Effector memory CD8-positive, alpha-beta T cell (primary cell): ENCODE data around the gene PDCD1.
A peak's percentile ranks its signal among the peaks of the same experiment; 100 is the strongest.
"Not testable (repeated sequence)": the region's sequence is repeated elsewhere in the genome, so short reads cannot be mapped to it uniquely, and the experiment has no call there.

Experiments used
- ATAC-seq: fragments of 150-1000 bp; cut with Tn5 transposase; replicated peaks from 2 replicates; pipeline ENCODE4 v1.10.0; 2021; ENCODE audit warnings: mild to moderate bottlenecking, moderate library complexity
- DNase-seq, 3 experiments: peaks; one replicate each; pipeline ENCODE4 v3.0.0; 2021
- H3K27ac Mint-ChIP-seq, 2 donors: one replicate each; pipeline ENCODE4 v1.8.0; 2022; ENCODE audit warnings: mild to moderate bottlenecking in 2 of 2, mixed read lengths in 2 of 2, moderate library complexity in 2 of 2
- H3K27me3 Mint-ChIP-seq, 2 donors: one replicate each; pipeline ENCODE4 v1.8.0; 2022; ENCODE audit warnings: mixed read lengths in 2 of 2
- H3K36me3 Mint-ChIP-seq: one replicate; pipeline ENCODE4 v1.8.0; 2022; ENCODE audit warnings: mild to moderate bottlenecking, moderate library complexity, mixed read lengths; ENCODE audit not compliant: insufficient read depth
- H3K4me1 Mint-ChIP-seq, 2 donors: one replicate each; pipeline ENCODE4 v1.8.0; 2022; ENCODE audit warnings: low read depth in 2 of 2, mixed read lengths in 2 of 2
- H3K4me3 Mint-ChIP-seq, 2 donors: one replicate each; pipeline ENCODE4 v1.8.0; 2022; ENCODE audit warnings: mild to moderate bottlenecking in 2 of 2, mixed read lengths in 2 of 2, moderate library complexity in 2 of 2
- H3K9me3 Mint-ChIP-seq, 2 donors: one replicate each; pipeline ENCODE4 v1.8.0; 2022; ENCODE audit warnings: mixed read lengths in 2 of 2

The PDCD1 gene

DNA sequence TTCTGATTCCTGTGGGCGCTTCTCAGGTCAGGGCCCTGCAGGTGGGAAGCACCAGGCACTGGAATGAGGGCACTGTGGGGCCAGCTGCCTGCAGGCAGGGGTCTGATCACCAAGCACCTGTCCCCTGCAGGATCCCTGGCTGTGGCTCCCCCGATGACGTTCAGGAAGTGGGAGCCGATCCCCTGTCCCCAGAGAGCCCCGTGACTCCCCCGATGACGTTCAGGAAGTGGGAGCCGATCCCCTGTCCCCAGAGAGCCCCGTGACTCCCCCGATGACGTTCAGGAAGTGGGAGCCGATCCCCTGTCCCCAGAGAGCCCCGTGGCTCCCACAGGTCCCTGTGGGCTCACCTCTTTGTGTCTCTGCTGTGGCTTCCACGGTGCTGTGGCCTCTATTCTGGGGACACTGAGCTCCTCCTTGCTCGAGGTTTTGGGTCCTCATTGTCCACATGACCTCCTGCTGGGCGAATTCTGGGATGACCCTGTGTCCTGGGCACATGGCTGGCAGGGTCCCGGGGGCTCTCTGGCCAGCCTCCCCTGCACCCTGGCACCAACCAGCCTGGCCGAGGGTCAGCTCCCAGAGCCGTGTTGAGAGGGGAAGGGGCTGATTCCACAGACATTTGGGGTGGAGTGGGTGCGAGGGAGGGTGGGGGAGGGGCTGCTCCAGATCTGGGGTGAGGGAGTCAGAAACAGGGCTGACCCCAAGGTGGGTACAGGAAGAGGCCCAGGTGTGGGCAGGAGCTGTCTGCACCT lies 44.9 kb downstream of the PDCD1 start:
- no peaks in the 10 kb centered on the region for H3K9me3 Mint-ChIP-seq
- H3K27ac Mint-ChIP-seq = peak overlapping the region in 1 of 2 donors; percentile 12
- H3K27me3 Mint-ChIP-seq = no peaks in the 10 kb centered on the region
- peak overlapping the region in 1 of 2 donors; percentile 17 for H3K4me3 Mint-ChIP-seq
- ATAC-seq (peak; percentile 87), DNase-seq (peak in 2 of 3 experiments; percentile 30 to 32)
- peaks cover 8% of the 10 kb centered on the region for H3K36me3 Mint-ChIP-seq
- H3K4me1 Mint-ChIP-seq = peaks cover 3 to 16% of the 10 kb centered on the region in 2 donors

DNA sequence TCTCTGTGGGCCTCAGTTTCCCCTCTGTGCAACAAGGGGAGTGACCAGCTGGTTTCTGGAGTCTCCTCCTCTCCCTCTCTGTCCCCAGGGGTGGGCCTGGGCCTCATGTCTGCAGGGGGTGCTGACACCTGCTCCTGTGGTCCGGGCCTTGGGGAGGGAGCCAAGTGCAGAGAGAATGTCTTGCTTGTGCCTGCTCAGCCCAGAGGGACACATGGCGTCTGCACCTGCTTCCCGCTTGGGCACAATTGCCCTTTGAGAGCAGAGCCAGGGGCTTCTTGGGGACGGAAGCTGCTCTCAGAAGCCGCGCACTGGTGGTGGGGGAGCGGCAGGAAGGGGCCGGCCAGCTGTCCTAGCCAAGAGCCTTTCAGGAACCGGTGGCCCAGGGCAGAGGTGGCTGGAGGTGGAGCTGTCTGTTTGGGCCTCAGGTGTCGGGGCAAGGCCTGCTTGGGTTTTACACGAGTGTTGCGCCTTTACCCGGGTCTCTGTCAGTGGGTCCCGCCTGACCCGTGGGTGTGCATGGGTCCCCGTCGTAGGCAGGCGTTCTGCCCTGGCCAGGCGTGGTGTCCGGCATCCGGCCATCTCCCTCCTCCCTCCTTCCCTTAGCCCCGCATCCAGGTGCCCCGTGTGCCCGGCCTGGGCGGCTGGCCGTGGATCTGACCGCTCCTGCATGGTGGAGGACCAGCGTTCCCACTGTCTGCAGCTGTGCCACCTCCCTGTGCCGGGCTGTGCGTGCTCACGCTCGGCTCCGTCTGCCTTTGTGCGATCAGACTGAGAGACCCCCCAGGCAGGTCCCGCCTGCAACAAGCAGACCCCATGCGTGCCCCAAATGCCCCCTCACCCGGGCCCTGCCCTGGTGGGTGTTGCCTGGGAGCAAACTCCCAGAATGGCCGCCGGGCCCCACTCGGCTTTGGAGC lies 45.7 kb downstream of the PDCD1 start:
- Mint-ChIP-seq H3K9me3 (no peaks in the 10 kb centered on the region), H3K36me3 (peaks cover 10% of the 10 kb centered on the region), H3K4me3 (no peak overlapping the region), H3K27me3 (no peaks in the 10 kb centered on the region), H3K27ac (peak overlapping the region in 1 of 2 donors; percentile 12), H3K4me1 (peaks cover 3 to 16% of the 10 kb centered on the region in 2 donors)
- no peak for ATAC-seq
- DNase-seq = no peak

DNA sequence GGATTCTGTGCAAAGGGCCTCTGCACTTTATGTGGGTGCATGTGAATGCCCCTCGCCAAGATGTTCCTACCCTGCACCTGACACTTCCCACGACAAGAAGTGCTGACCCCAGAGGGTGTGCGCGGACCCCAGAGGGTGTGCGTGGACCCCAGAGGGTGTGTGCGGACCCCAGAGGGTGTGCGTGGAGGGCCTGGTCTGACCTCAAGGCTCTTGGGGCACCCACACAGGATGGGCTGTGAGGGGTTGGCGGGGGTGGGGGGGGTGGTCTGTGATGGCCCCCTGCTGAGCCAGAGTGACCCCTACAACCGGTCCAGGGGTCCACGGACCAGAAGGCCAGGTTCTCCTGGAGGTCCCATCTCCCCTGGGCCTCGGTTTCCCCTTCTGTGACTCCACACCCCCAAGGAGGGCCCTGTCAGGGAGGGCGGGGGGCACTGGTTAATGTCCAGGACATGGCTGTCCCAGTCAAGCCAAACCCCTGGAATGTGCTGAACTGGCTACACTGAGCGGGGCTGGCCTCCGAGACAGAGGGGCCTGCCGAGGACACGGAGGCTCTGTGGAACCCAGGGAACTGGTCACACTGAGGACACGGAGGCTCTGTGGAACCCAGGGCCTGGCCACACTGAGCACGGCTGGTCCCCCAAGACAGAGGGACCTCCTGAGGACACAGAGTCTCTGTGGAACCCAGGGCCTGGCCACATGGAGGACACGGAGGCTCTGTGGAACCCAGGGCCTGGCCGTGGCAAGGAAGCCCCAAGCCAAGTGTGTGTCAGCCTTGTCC lies 46.6 kb downstream of the PDCD1 start:
- Mint-ChIP-seq H3K27ac (peak overlapping the region in 1 of 2 donors; percentile 44), H3K27me3 (no peaks in the 10 kb centered on the region), H3K36me3 (peaks cover 10% of the 10 kb centered on the region), H3K4me1 (peaks cover 0 to 11% of the 10 kb centered on the region in 2 donors), H3K9me3 (no peaks in the 10 kb centered on the region), H3K4me3 (no peak overlapping the region)
- ATAC-seq (no peak), DNase-seq (no peak)

DNA sequence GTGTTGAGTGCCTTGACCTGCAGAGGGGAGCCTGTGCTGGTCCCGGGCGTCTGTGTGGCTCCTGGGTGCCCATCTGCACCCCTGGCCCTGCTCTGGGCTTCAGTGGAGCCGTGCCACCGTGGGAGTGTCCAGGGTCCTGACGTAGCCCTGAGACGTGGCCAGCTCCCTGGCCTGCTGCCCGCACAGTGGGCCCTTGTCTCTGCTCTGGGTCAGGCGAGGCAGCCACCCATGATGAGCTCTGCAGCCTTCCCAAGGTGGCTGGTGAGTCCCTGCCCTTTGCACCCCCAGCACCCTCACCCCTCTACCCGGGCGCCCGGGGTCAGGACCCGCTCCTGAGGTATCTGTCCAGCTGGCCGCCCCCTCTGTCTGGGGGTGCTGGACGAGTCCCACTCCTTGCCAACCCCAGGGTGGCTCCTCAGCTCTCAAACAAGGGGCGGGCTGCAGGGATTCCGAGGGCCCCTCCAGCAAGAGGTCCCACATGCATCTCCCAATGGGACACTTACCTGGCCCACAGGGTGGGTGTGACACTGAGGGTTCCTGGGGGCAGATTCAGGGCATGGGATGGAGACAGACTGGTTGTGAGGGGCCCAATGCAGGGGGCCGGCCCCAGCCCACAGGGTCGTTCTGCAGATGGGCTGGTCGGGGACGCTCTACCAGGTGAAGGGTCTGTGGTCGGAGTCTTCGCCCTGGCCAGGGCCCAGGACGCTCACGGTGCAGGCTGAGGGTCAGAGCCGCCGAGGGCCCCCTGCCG lies 47.3 kb downstream of the PDCD1 start:
- Mint-ChIP-seq H3K27me3 (no peaks in the 10 kb centered on the region), H3K27ac (peak overlapping the region in 1 of 2 donors; percentile 44), H3K36me3 (peaks cover 10% of the 10 kb centered on the region), H3K4me1 (peaks cover 0 to 11% of the 10 kb centered on the region in 2 donors), H3K4me3 (no peak overlapping the region), H3K9me3 (no peaks in the 10 kb centered on the region)
- DNase-seq (no peak), ATAC-seq (no peak)

DNA sequence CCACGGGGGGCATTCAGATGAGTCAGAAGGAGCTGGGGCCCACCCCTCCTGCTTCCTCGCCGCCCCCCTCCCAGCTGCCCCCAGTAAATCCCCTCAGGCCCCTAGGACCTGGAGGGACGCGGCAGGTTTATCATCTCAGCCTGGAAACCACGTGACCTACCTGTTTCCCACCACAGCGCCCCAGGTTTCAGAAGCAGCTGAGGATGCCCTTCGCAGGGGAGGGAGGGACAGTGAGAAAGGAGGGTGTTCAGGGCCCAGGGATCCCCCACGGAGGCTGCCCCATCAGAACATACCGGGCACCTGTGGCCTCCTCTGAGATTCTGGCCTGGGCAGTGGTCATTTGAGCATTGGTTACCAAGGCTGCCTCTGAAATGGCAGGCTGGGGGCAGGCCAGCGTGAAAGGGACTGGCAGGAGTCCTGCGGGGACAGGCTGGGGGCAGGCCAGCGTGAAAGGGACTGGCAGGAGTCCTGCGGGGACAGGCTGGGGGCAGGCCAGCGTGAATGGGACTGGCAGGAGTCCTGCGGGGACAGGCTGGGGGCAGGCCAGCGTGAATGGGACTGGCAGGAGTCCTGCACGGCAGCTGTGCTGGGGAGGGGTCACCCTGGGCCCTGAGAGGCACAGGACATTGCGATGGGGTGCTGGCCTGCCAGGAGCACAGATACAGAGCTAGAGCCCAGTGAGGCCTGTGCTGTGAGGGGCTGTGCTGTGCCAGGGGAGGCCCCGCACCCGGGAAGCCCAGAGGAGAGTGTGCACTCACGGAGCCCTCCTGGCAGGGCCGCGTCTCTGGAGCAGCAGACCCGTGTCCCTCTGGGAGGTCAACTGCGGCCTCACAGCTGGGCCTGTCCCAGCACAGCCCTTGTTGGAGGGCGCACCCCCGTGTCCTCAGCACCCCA lies 48.1 kb downstream of the PDCD1 start:
- H3K27ac Mint-ChIP-seq = no peak overlapping the region
- ATAC-seq (no peak), DNase-seq (no peak)
- peaks cover 0 to 11% of the 10 kb centered on the region in 2 donors for H3K4me1 Mint-ChIP-seq
- no peaks in the 10 kb centered on the region for H3K27me3 Mint-ChIP-seq
- H3K36me3 Mint-ChIP-seq = peaks cover 7% of the 10 kb centered on the region
- H3K9me3 Mint-ChIP-seq = no peaks in the 10 kb centered on the region
- H3K4me3 Mint-ChIP-seq = no peak overlapping the region

DNA sequence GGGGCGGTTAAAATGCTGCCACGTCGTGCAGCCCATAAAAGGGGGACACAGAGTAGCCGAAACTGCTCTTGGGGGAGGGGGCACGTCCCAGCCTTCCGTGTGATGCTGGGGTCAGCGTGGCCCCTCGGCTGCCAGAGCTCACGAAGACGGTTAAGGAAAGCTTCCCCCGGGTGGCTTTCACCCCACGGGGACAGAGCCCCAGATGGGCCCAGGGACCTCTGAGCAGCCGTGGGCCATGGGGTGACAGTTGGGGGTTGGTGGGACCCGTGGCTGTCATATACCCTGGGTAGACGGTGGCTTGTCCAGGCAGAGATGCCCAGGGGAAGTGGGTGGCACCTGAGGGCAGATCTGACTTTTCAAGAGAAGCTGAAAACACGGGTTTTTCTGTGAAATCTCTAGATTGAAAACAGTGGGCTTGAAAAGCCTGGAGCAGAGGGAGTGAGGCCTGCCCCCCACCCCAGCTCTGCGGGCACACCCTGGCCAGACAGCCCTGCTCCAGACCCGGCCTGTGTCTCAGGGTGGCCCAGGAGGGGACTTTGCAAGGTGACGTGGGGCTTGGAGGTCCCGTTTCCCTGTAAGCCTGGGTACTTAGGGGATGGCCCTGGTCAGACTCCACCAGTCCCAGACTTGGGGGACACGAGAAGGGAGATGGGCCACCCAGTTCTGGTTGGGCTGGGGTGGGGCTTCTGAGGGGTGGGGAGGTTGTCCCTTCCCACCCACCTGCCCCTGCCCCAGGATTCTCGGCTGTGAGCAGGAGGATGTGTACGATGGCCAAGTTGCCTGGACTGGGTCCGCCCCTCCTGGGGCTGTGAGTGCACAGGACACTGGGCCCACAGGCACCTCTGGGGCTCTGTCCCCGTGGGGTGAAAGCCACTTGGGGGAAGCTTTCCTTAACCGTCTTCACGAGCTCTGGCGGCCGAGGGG lies 49.0 kb downstream of the PDCD1 start:
- Mint-ChIP-seq H3K27me3 (no peaks in the 10 kb centered on the region), H3K4me3 (no peak overlapping the region), H3K36me3 (peaks cover 9% of the 10 kb centered on the region), H3K9me3 (no peaks in the 10 kb centered on the region), H3K4me1 (peaks cover 3 to 13% of the 10 kb centered on the region in 2 donors), H3K27ac (peak overlapping the region in 1 of 2 donors; percentile 15)
- DNase-seq = no peak
- ATAC-seq = no peak

DNA sequence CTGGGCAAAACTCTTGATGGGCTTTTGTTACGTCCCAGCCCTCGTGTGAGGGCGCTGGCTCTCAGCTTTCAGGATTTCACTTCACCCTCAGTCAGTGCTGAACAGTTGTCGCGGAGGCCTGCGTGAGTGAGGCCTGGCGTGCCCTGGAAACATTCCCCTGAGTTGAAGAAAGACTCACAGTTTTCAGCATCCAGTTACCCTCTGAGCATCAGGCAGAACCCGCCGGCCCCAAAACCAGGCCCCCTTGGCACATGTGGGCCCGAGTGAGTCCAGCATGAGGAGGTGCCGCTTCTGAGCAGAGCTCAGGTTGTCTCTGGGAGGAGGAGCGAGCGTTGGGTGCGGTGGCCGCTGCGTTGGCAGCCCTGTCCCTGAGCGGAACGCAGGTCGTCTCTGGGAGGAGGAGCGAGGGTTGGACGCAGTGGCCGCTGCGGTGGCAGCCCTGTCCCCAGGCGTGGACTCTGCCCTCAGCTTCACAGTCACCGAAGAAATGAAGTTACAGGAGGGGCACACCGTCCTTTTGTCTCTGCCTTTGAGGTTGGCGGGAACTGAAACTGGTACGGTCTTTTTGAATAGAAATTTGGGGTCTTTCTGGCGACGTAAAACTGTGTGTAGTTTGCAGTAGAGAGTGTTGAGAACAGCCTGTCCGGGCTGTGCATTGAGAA lies 49.8 kb downstream of the PDCD1 start, which contains the start of gene NEU4:
Gene NEU4, plus strand, starts transcription at position 473 of the 662 bp plus-strand sequence. CDS start 5,292 bp downstream, outside the sequence.
- H3K36me3 Mint-ChIP-seq = peaks cover 9% of the 10 kb centered on the region
- no peaks in the 10 kb centered on the region for H3K9me3 Mint-ChIP-seq
- H3K4me3 Mint-ChIP-seq = no peak within 1 kb of the TSS
- ATAC-seq (no peak), DNase-seq (no peak)
- H3K27me3 Mint-ChIP-seq = no peaks in the 10 kb centered on the region
- peaks cover 6 to 14% of the 10 kb centered on the region in 2 donors for H3K4me1 Mint-ChIP-seq
- peak within 1 kb of the TSS in 1 of 2 donors; percentile 15 for H3K27ac Mint-ChIP-seq

DNA sequence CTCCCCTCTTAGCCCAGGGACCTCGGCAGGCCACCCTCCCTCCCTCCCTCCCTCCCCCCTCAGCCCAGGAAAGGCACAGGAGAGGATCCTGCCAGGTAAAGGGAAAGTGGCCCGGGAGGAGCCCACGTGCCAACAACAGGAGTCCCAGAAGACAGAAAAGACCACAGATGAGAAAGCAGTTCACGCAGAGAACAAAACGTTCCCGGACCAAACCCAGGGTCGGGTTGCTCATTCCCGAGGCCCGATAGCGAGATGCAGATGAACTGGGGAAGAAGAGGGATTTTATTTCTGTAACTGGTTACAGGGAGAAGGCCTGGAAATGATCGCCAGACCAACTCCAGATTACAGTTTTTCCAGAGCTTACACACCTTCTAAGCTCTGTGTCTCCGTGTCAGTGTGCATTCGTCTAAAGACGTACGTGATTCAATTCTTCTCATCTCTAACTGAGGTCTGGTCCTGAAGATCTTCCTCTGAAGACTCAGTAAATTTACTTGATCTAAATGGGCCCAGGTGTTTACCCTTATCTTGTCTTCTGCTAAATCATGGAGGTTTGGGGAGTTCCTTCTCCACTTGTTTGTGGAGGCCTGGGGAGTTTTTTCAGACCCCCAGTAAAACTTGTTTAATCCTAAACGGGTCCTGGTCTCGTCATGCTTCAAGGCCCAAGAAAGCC lies 50.5 kb downstream of the PDCD1 start:
- DNase-seq (no peak), ATAC-seq (no peak)
- Mint-ChIP-seq H3K27ac (no peak overlapping the region), H3K4me3 (no peak overlapping the region), H3K4me1 (peaks cover 9 to 12% of the 10 kb centered on the region in 2 donors), H3K36me3 (peaks cover 9% of the 10 kb centered on the region), H3K27me3 (no peaks in the 10 kb centered on the region), H3K9me3 (no peaks in the 10 kb centered on the region)

DNA sequence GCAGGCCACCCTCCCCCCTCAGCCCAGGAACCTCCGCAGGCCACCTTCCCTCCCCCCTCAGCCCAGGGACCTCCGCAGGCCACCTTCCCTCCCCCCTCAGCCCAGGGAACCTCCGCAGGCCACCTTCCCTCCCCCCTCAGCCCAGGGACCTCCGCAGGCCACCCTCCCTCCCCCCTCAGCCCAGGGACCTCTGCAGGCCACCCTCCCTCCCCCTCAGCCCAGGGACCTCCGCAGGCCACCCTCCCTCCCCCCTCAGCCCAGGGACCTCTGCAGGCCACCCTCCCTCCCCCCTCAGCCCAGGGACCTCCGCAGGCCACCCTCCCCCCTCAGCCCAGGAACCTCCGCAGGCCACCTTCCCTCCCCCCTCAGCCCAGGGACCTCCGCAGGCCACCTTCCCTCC lies 52.5 kb downstream of the PDCD1 start:
- H3K27ac Mint-ChIP-seq, DNase-seq, H3K27me3 Mint-ChIP-seq, H3K4me3 Mint-ChIP-seq, H3K9me3 Mint-ChIP-seq, ATAC-seq: not testable (repeated sequence)
- H3K36me3 Mint-ChIP-seq = peaks cover 13% of the 10 kb centered on the region
- peaks cover 10 to 12% of the 10 kb centered on the region in 2 donors for H3K4me1 Mint-ChIP-seq
